Stimulated activated CD8-positive, alpha-beta memory T cell treated with anti-CD3 and anti-CD28 coated beads, Interleukin-12 subunit alpha, Interleukin-12 subunit beta, amount 100 ng/mL, for 24 hours (primary cell): ENCODE measurements around the gene CNOT10.
"Not testable (repeated sequence)": the region's sequence is repeated elsewhere in the genome, so short reads cannot be mapped to it uniquely, and the experiment has no call there.

Experiments
- DNase-seq: peaks from one replicate; pipeline ENCODE4 v3.0.0-alpha.2; 2020; ENCODE audit errors: extremely low read depth

CNOT10 gene, protein sequence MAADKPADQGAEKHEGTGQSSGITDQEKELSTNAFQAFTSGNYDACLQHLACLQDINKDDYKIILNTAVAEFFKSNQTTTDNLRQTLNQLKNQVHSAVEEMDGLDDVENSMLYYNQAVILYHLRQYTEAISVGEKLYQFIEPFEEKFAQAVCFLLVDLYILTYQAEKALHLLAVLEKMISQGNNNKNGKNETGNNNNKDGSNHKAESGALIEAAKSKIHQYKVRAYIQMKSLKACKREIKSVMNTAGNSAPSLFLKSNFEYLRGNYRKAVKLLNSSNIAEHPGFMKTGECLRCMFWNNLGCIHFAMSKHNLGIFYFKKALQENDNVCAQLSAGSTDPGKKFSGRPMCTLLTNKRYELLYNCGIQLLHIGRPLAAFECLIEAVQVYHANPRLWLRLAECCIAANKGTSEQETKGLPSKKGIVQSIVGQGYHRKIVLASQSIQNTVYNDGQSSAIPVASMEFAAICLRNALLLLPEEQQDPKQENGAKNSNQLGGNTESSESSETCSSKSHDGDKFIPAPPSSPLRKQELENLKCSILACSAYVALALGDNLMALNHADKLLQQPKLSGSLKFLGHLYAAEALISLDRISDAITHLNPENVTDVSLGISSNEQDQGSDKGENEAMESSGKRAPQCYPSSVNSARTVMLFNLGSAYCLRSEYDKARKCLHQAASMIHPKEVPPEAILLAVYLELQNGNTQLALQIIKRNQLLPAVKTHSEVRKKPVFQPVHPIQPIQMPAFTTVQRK

GRCh38 chr3:32684800-32685542 lies at the start of gene CNOT10:
TSS of gene CNOT10 (plus strand) at chr3:32685188. CDS start at chr3:32685461, 273 bp downstream.
- peak; percentile 86 for DNase-seq

GRCh38 chr3:32640939-32641338 lies 44.0 kb upstream of the CNOT10 start:
- no peak for DNase-seq

- no peak for DNase-seq
These were observed 43.6 kb upstream of the CNOT10 start for GRCh38 chr3:32641356-32641755.

DNA sequence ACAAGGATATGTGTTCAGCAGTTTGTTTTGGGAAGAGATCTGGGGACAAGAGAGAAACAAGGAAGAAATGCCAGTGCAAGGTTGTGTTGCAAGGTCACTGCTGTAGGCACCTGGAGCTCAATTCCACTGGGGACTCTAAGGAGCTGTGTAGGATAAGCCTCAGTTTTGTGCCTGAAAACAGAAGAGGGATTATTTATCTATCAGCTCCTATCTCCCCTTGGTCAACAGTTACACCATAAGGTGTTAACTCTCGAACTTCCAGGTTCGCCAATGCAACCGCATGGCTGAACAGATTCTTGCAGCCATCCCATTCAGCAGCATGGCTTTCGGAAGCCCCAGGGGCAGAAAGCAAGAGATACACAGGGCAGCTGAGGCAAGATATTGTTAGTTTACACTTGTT lies 41.6 kb upstream of the CNOT10 start:
- no peak for DNase-seq

- no peak for DNase-seq
These were observed 41.2 kb upstream of the CNOT10 start for GRCh38 chr3:32643816-32644215.

DNA sequence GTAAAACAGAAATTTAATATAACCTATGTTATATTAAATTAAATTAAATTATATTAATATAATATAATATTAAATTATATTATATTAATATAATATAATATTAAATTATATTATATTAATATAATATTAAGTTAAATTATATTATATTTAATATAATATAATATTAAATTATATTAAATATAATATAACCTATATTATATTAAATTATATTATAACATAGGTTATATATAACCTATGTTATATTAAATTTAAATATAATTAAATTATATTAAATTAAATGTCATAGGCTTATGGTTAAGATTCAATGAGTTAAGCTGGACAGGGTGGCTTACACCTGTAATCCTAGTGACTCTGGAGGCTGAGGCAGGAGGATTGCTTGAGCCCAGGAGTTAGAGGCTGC lies 40.6 kb upstream of the CNOT10 start:
- DNase-seq, result no peak

- DNase-seq, result no peak
These were observed 38.2 kb upstream of the CNOT10 start for GRCh38 chr3:32646761-32647160.

DNA sequence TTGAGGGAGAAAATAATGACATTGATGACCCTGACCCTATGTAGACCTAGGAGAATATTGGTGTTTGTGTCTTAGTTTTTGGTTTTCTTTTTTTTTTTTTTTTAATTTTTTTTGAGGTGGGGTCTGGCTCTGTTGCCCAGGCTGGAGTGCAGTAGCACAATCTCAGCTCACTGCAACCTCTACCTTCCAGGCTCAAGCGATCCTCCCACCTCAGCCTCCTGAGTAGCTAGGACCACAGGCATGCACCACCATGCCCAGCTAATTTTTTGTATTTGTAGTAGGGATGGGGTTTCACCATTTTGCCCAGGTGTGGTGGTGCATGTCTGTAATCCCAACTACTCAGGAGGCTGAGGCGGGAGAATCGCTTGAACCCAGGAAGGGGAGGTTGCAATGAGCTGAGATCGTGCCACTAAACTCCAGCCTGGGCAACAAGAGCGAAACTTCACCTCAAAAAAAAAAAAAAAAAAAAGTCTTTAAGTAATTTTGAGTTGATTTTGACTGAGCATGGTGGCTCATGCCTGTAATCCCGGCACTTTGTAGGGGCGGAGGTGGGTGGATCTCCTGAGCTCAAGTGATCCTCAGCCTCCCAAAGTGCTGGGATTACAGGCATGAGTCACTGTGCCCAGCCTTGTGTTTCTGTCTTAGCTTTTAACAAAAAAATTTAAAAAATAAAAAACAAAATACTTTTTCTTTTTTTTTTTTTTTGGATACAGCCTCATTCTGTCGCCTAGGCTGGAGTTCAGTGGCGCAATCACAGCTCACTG lies 32.5 kb upstream of the CNOT10 start:
- not testable (repeated sequence) for DNase-seq

GRCh38 chr3:32655167-32655566 lies 29.8 kb upstream of the CNOT10 start:
- no peak for DNase-seq

- no peak for DNase-seq
These were observed 24.4 kb upstream of the CNOT10 start for GRCh38 chr3:32660634-32661033.

DNA sequence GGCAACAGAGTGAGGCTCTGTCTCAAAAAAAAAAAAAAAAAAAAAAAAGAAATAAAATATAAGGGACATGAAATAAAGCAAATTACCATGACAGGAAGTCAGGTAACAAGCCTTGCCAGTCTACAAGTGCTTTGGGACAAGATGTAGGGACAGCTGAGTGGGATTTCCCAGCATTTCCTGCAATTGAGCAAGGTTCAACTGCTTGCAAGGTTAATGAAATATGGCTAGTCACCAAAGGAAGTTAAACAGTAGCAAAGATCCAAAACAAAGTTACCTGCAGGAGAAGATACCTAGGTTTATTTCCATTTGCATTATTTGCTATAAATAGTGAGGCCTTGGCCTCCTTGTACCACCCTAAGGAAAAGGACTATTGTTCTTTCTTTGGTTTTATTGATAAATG lies 22.3 kb upstream of the CNOT10 start:
- no peak for DNase-seq

DNA sequence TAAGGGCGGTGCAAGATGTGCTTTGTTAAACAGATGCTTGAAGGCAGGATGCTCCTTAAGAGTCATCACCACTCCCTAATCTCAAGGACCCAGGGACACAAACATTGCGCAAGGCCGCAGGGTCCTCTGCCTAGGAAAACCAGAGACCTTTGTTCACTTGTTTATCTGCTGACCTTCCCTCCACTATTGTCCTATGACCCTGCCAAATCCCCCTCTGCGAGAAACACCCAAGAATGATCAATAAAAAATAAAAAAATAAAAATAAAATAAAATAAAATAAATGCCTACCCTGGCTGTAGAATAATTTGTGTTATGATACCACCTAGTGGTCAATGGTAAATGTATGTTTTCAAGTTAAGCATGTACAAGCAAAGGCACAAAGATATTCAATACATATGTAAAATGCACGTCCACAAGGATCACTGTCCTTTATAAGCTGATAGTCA lies 20.3 kb upstream of the CNOT10 start:
- not testable (repeated sequence) for DNase-seq

DNA sequence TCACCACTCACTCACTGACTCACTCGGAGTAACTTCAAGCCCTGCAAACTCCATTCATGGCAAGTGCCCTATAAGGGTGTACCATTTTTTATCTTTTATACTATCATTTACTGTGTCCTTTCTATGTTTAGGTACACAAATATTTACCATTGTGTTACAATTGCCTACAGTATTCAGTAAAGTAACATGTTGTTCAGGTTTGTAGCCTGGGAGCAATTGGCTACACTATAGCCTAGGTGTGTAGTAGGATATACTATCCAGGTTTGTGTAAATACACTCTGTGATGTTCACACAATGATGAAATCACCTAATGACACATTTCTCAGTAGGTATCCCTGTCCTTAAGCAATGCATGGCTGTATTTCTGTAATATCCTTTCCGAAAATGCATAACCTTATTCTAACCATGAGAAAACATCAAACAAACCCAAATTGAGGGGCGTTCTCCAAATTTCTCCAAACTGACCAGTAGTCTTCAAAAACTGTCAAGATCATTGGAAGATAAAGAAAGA lies 17.9 kb upstream of the CNOT10 start:
- no peak for DNase-seq

- not testable (repeated sequence) for DNase-seq
These were observed 15.8 kb upstream of the CNOT10 start for GRCh38 chr3:32669226-32669625.

- DNase-seq, result not testable (repeated sequence)
These were observed 11.3 kb upstream of the CNOT10 start for GRCh38 chr3:32673730-32674129.

GRCh38 chr3:32675164-32675563 lies 9.8 kb upstream of the CNOT10 start:
- DNase-seq, result no peak

DNA sequence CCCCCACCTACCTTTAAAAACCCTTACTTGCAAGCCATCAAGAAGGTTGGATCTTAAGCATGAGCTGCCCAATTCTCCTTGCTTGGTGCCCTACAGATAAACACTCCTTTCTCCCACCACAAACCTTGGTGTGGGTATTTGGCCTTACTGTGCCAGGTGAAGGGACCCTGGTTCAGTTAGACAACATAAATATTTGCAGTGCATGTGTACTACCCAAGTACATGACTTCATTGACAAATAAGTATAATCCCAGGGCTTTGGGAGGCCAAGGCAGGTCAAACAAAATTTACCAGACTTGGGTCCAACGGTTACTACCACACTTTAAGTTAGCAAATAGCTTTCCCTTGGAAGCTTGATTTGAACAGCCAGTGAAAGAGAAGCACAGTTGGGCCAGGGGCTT lies 9.3 kb upstream of the CNOT10 start:
- DNase-seq, result no peak

DNA sequence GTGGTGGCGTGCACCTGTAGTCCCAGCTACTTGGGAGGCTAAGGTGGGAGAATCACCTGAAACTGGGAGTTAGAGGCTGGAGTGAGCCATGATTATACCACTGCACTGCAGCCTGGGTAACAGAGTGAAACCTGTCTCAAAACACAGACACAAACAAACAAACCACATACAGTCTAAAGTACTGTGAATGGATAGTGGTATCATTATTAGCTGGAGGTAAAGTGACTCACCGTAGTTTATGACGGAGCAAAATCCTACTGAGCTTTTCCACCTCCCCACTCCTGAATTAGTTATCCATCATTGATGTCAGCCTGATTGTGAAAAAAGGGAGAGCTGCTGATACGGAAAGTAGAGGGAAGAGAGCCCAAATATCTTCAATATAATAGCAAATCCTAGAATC lies 3.2 kb upstream of the CNOT10 start:
- DNase-seq, result no peak

- no peak for DNase-seq
These were observed 774 bp upstream of the CNOT10 start for GRCh38 chr3:32684029-32684799.

GRCh38 chr3:32685543-32686185 lies 676 bp downstream of the CNOT10 start:
- DNase-seq, result no peak
